IMR-90 (cell line): Measurements from ENCODE around the gene AKAP13. TPM values are rescaled to one million over a fixed set of nuclear protein-coding genes. Genes with fewer than 3 reads are reported as not detected.

Experiments
- ATAC-seq: fragments of 200-7000 bp; cut with Tn5 transposase; 2 replicates; pipeline ENCODE4 v1.9.1; 2020; ENCODE audit warnings: low read depth, mild to moderate bottlenecking, moderate library complexity
- BruUV-seq: library from RNA; stranded (reverse); fragments of 400-500 nt; replicated peaks from 2 replicates; lab custom pipeline; 2021; lab: Mats Ljungman, UMichigan
- CTCF ChIA-PET: fragments of 300-600 bp; formaldehyde crosslinking; extraction: SDS; loops from one replicate; lab custom pipeline; 2021; ENCODE audit warnings: antibody characterized with exemption; lab: Yijun Ruan, JAX
- POLR2A ChIA-PET: fragments of 300-600 bp; sonication (Branson Sonifier 250); formaldehyde crosslinking; loops from one replicate; lab custom pipeline; 2022; ENCODE audit warnings: antibody characterized with exemption; ENCODE audit not compliant: unreplicated experiment; lab: Charles Lee
- DNase-seq: peaks from one replicate; pipeline ENCODE4 v3.0.0; 2013
- H2AFZ ChIP-seq: replicated peaks from 2 replicates; pipeline ENCODE3; 2013; ENCODE audit warnings: low read length, mild to moderate bottlenecking; ENCODE audit not compliant: poor library complexity
- H2AK5ac ChIP-seq: 2 replicates; pipeline ENCODE4 v1.6.1; 2013; ENCODE audit warnings: low read depth, low read length, inconsistent platforms
- H2AK9ac ChIP-seq: replicated peaks from 2 replicates; pipeline ENCODE3; 2013; ENCODE audit warnings: mild to moderate bottlenecking, low read depth, low read length, moderate library complexity; ENCODE audit not compliant: poor library complexity
- H2BK120ac ChIP-seq: 2 replicates; pipeline ENCODE4 v1.6.1; 2013; ENCODE audit warnings: low read depth, low read length, inconsistent platforms
- H2BK15ac ChIP-seq: 3 replicates; pipeline ENCODE4 v1.6.1; 2013; ENCODE audit warnings: low read depth, low read length, inconsistent platforms
- H2BK20ac ChIP-seq: 2 replicates; pipeline ENCODE4 v1.6.1; 2013; ENCODE audit warnings: low read depth, mild to moderate bottlenecking, inconsistent platforms, low read length, moderate library complexity
- H2BK5ac ChIP-seq: 2 replicates; pipeline ENCODE4 v1.6.1; 2013; ENCODE audit warnings: mild to moderate bottlenecking, low read depth, low read length, inconsistent platforms; ENCODE audit not compliant: poor library complexity, severe bottlenecking
- H3K14ac ChIP-seq: replicated peaks from 2 replicates; pipeline ENCODE4 v1.6.1; 2013; ENCODE audit warnings: low read depth, low read length, inconsistent platforms
- H3K18ac ChIP-seq: 2 replicates; pipeline ENCODE4 v1.6.1; 2013; ENCODE audit warnings: low read depth, low read length, control low read depth
- H3K23ac ChIP-seq: 2 replicates; pipeline ENCODE4 v1.6.1; 2013; ENCODE audit warnings: low read depth, low read length, inconsistent platforms
- H3K27ac ChIP-seq: 2 replicates; pipeline ENCODE4 v1.5.1; 2013; ENCODE audit warnings: mild to moderate bottlenecking, control low read depth, low read length; ENCODE audit not compliant: insufficient read depth
- H3K27me3 ChIP-seq: 2 replicates; pipeline ENCODE4 v1.6.1; 2013; ENCODE audit warnings: low read length; ENCODE audit not compliant: control insufficient read depth, insufficient read depth
- H3K36me3 ChIP-seq: 2 replicates; pipeline ENCODE4 v1.6.1; 2013; ENCODE audit warnings: low read length, mixed read lengths; ENCODE audit not compliant: control insufficient read depth, insufficient read depth
- H3K4ac ChIP-seq: 2 replicates; pipeline ENCODE4 v1.6.1; 2013; ENCODE audit warnings: low read depth, low read length, inconsistent platforms
- H3K4me1 ChIP-seq: 2 replicates; pipeline ENCODE4 v1.6.1; 2013; ENCODE audit warnings: low read length, mixed read lengths; ENCODE audit not compliant: control insufficient read depth, insufficient read depth
- H3K4me2 ChIP-seq: 2 replicates; pipeline ENCODE4 v1.6.1; 2013; ENCODE audit warnings: low read depth, mild to moderate bottlenecking, control low read depth, low read length, moderate library complexity
- H3K4me3 ChIP-seq: 2 replicates; pipeline ENCODE4 v1.5.1; 2013; ENCODE audit warnings: low read depth, mild to moderate bottlenecking, control low read depth, low read length, moderate library complexity; ENCODE audit not compliant: insufficient read depth
- H3K56ac ChIP-seq: 2 replicates; pipeline ENCODE4 v1.6.1; 2013; ENCODE audit warnings: low read length, inconsistent platforms; ENCODE audit not compliant: insufficient read depth; ENCODE audit errors: extremely low read depth
- H3K79me1 ChIP-seq, 2 experiments: 2 replicates each; pipeline ENCODE4 v1.6.1; 2013; ENCODE audit warnings: low read length in 2 of 2, inconsistent platforms in 1 of 2, low read depth in 1 of 2
- H3K9ac ChIP-seq: 2 replicates; pipeline ENCODE4 v1.6.1; 2013; ENCODE audit warnings: low read depth, low read length, control low read depth
- H3K9me1 ChIP-seq: 2 replicates; pipeline ENCODE4 v1.6.1; 2013; ENCODE audit warnings: low read length, inconsistent platforms; ENCODE audit not compliant: insufficient read depth
- H3K9me3 ChIP-seq: 2 replicates; pipeline ENCODE4 v1.6.1; 2013; ENCODE audit warnings: low read length; ENCODE audit not compliant: control insufficient read depth, insufficient read depth
- H4K20me1 ChIP-seq: 2 replicates; pipeline ENCODE4 v1.6.1; 2013; ENCODE audit warnings: low read length, inconsistent platforms; ENCODE audit not compliant: insufficient read depth
- H4K5ac ChIP-seq: 2 replicates; pipeline ENCODE4 v1.6.1; 2013; ENCODE audit warnings: mild to moderate bottlenecking, low read depth, low read length, control low read depth
- H4K8ac ChIP-seq, 2 experiments: 2 replicates each; pipeline ENCODE4 v1.6.1; 2013; ENCODE audit warnings: low read depth in 2 of 2, low read length in 2 of 2, control low read depth in 1 of 2, inconsistent platforms in 1 of 2
- H4K91ac ChIP-seq: 2 replicates; pipeline ENCODE4 v1.6.1; 2013; ENCODE audit warnings: low read depth, low read length, inconsistent platforms; ENCODE audit not compliant: insufficient read depth
- MXI1 ChIP-seq: IDR thresholded peaks from 2 replicates; pipeline ENCODE4 v1.6.1; 2012; ENCODE audit warnings: low read depth, mild to moderate bottlenecking, low read length, moderate library complexity, borderline replicate concordance
- WGBS, 2 experiments: methylation state at CpG; one replicate each; pipeline versions ENCODE4 v1.1.5 to v1.1.7; 2013; ENCODE audit warnings: missing lambda C conversion rate in 2 of 2; ENCODE audit not compliant: insufficient read length in 1 of 2; ENCODE audit errors: extremely low coverage in 2 of 2; 5-methylcytosine and 5-hydroxymethylcytosine counted together
- dilution Hi-C: fragments of 300-500 bp; cut with HindIII; formaldehyde crosslinking; loops from one replicate; pipeline ENCODE4 v1.14.3; 2018; ENCODE audit warnings: low sequenced_read_pairs; ENCODE audit not compliant: unreplicated experiment
- in situ Hi-C: fragments of 300-500 bp; cut with MboI; formaldehyde crosslinking; loops from 3 replicates; pipeline ENCODE4 v1.14.3; 2019; ENCODE audit warnings: low sequenced_read_pairs, inconsistent platforms, mixed read lengths
- intact Hi-C: fragments of 100-400 bp; cut with micrococcal nuclease; formaldehyde crosslinking; loops from 2 replicates; pipeline ENCODE4 v1.10.0; 2022
- polyA plus RNA-seq, 3 experiments: library from polyadenylated mRNA; depleted of rRNA; stranded (reverse); fragments of >200 nt; gene quantifications; 2 replicates each; pipeline ENCODE4 v1.2.3, GENCODE V29; 2012; ENCODE audit warnings: low replicate concordance in 1 of 3
- total RNA-seq: library from RNA; depleted of rRNA; stranded (reverse); fragments of >200 nt; gene quantifications from 2 replicates; pipeline ENCODE4 v1.2.3, GENCODE V29; 2012

Gene AKAP13
- total and polyA plus RNA-seq, 2 of the 4 experiments (the other 2 are of a cell fraction) = 10.4 to 46.4 TPM

GRCh38 chr15:85753791-85754452, 373.5 kb downstream of the AKAP13 start:
- CTCF ChIA-PET = no interaction called here
- H3K4me3 ChIP-seq = no peak overlapping the region
- no peak overlapping the region for H2BK120ac ChIP-seq
- no peak overlapping the region for H3K4ac ChIP-seq
- H3K79me1 ChIP-seq = no peaks in the 10 kb centered on the region
- H3K9ac ChIP-seq = no peak overlapping the region
- no peaks in the 10 kb centered on the region for H4K20me1 ChIP-seq
- no peak overlapping the region for H2AFZ ChIP-seq
- no peaks in the 10 kb centered on the region for H3K9me3 ChIP-seq
- H3K56ac ChIP-seq = no peak overlapping the region
- no peak overlapping the region for H2BK20ac ChIP-seq
- H2AK5ac ChIP-seq = no peak overlapping the region
- H3K23ac ChIP-seq = no peak overlapping the region
- dilution Hi-C loops = no loop called here
- intact Hi-C loops = no loop called here
- no peak overlapping the region for H2BK5ac ChIP-seq
- no peak overlapping the region for H4K5ac ChIP-seq
- no peak overlapping the region for H4K8ac ChIP-seq
- H4K91ac ChIP-seq = no peak overlapping the region
- H3K4me1 ChIP-seq = no peaks in the 10 kb centered on the region
- no peak overlapping the region for H3K14ac ChIP-seq
- H3K18ac ChIP-seq = no peak overlapping the region
- H3K9me1 ChIP-seq = no peaks in the 10 kb centered on the region
- DNase-seq = no peak
- H3K27me3 ChIP-seq = no peaks in the 10 kb centered on the region
- no peak for TF ChIP-seq MXI1
- no peak overlapping the region for H3K4me2 ChIP-seq
- no peak overlapping the region for H2AK9ac ChIP-seq
- POLR2A ChIA-PET = no interaction called here
- 100% methylated on average over 2 of the region's 10 CpGs; no CpG with 5 or more reads in 1 of the 2 experiments for WGBS, 2 experiments
- no TSS peak for BruUV-seq
- H2BK15ac ChIP-seq = no peak overlapping the region
- in situ Hi-C loops = no loop called here
- ATAC-seq = no peak
- H3K36me3 ChIP-seq = peaks cover 5% of the 10 kb centered on the region; the same call in 1 of the 2 replicates
- H3K27ac ChIP-seq = no peak overlapping the region
